ENCODE measurements around the gene GLP2R. TPM values are rescaled to one million over a fixed set of nuclear protein-coding genes. Genes with fewer than 3 reads are reported as not detected.

Gene GLP2R
- polyA plus RNA-seq, 1 donor from 2014 or later, result not detected

- Mint-ChIP-seq H3K4me3 (no peak overlapping the region), H3K27ac (no peak overlapping the region), H3K27me3 (no peaks in the 10 kb centered on the region), H3K36me3 (peaks cover 2% of the 10 kb centered on the region), H3K9me3 (peaks cover 3 to 10% (median 10%) of the 10 kb centered on the region in 3 donors), H3K4me1 (no peaks in the 10 kb centered on the region)
These were observed 34.1 kb downstream of the GLP2R start for GRCh38 chr17:9859781-9860180.

- Mint-ChIP-seq H3K9me3 (peaks cover 3 to 11% (median 10%) of the 10 kb centered on the region in 3 donors), H3K27me3 (no peaks in the 10 kb centered on the region), H3K4me1 (no peaks in the 10 kb centered on the region), H3K36me3 (peaks cover 2% of the 10 kb centered on the region), H3K4me3 (no peak overlapping the region), H3K27ac (no peak overlapping the region)
These were observed 35.1 kb downstream of the GLP2R start for GRCh38 chr17:9860851-9861250.

- no peak overlapping the region for H3K4me3 Mint-ChIP-seq
- H3K4me1 Mint-ChIP-seq, result no peaks in the 10 kb centered on the region
- no peaks in the 10 kb centered on the region for H3K27me3 Mint-ChIP-seq
- H3K27ac Mint-ChIP-seq, result no peak overlapping the region
- H3K36me3 Mint-ChIP-seq, result peaks cover 2% of the 10 kb centered on the region
- H3K9me3 Mint-ChIP-seq, result peaks cover 3 to 11% (median 10%) of the 10 kb centered on the region in 3 donors
These were observed 36.5 kb downstream of the GLP2R start for GRCh38 chr17:9862220-9862619.

GRCh38 chr17:9862949-9863348, 37.2 kb downstream of the GLP2R start:
- Mint-ChIP-seq H3K4me3 (no peak overlapping the region), H3K27me3 (no peaks in the 10 kb centered on the region), H3K27ac (no peak overlapping the region)

GRCh38 chr17:9865586-9865985, 39.9 kb downstream of the GLP2R start:
- Mint-ChIP-seq H3K36me3 (peaks cover 2% of the 10 kb centered on the region), H3K27ac (no peak overlapping the region), H3K27me3 (peaks cover 1% of the 10 kb centered on the region), H3K9me3 (peaks cover 3 to 9% (median 6%) of the 10 kb centered on the region in 3 donors), H3K4me3 (no peak overlapping the region), H3K4me1 (no peaks in the 10 kb centered on the region)

More at GRCh38 chr17:9862949-9863348, 37.2 kb downstream of the GLP2R start:
- H3K4me1 Mint-ChIP-seq, result no peaks in the 10 kb centered on the region
- peaks cover 3 to 11% (median 6%) of the 10 kb centered on the region in 3 donors for H3K9me3 Mint-ChIP-seq
- peaks cover 2% of the 10 kb centered on the region for H3K36me3 Mint-ChIP-seq

GRCh38 chr17:9868552-9868951, 42.8 kb downstream of the GLP2R start:
- peaks cover 0 to 4% (median 2%) of the 10 kb centered on the region in 3 donors for H3K9me3 Mint-ChIP-seq
- peaks cover under 1% of the 10 kb centered on the region for H3K36me3 Mint-ChIP-seq
- H3K27me3 Mint-ChIP-seq, result peaks cover 3% of the 10 kb centered on the region
- H3K27ac Mint-ChIP-seq, result no peak overlapping the region
- H3K4me3 Mint-ChIP-seq, result no peak overlapping the region
- no peaks in the 10 kb centered on the region for H3K4me1 Mint-ChIP-seq

- Mint-ChIP-seq H3K27me3 (peaks cover 3% of the 10 kb centered on the region), H3K4me1 (no peaks in the 10 kb centered on the region), H3K4me3 (no peak overlapping the region), H3K9me3 (peaks cover 0 to 3% (median 2%) of the 10 kb centered on the region in 3 donors), H3K36me3 (no peaks in the 10 kb centered on the region), H3K27ac (no peak overlapping the region)
These were observed 47.1 kb downstream of the GLP2R start for GRCh38 chr17:9872852-9873251.

- Mint-ChIP-seq H3K4me1 (no peaks in the 10 kb centered on the region), H3K9me3 (peaks cover 2 to 3% (median 2%) of the 10 kb centered on the region in 3 donors), H3K27me3 (peaks cover 2% of the 10 kb centered on the region), H3K27ac (no peak overlapping the region), H3K36me3 (no peaks in the 10 kb centered on the region), H3K4me3 (no peak overlapping the region)
These were observed 49.0 kb downstream of the GLP2R start for GRCh38 chr17:9874722-9875121.

GRCh38 chr17:9875441-9875840, 49.7 kb downstream of the GLP2R start:
- Mint-ChIP-seq H3K27me3 (peaks cover 2% of the 10 kb centered on the region), H3K9me3 (peaks cover 5 to 9% (median 5%) of the 10 kb centered on the region in 3 donors), H3K27ac (no peak overlapping the region), H3K4me3 (no peak overlapping the region), H3K36me3 (no peaks in the 10 kb centered on the region), H3K4me1 (no peaks in the 10 kb centered on the region)

GRCh38 chr17:9878356-9878755, 52.6 kb downstream of the GLP2R start:
- Mint-ChIP-seq H3K36me3 (no peaks in the 10 kb centered on the region), H3K9me3 (peaks cover 9 to 19% (median 10%) of the 10 kb centered on the region in 3 donors), H3K27ac (no peak overlapping the region), H3K4me1 (no peaks in the 10 kb centered on the region), H3K27me3 (no peaks in the 10 kb centered on the region), H3K4me3 (no peak overlapping the region)

- H3K9me3 Mint-ChIP-seq, result peaks cover 9 to 22% (median 10%) of the 10 kb centered on the region in 3 donors
- no peaks in the 10 kb centered on the region for H3K27me3 Mint-ChIP-seq
- H3K4me3 Mint-ChIP-seq, result no peak overlapping the region
- no peaks in the 10 kb centered on the region for H3K4me1 Mint-ChIP-seq
- H3K27ac Mint-ChIP-seq, result no peak overlapping the region
- no peaks in the 10 kb centered on the region for H3K36me3 Mint-ChIP-seq
These were observed 53.2 kb downstream of the GLP2R start for GRCh38 chr17:9878786-9879525.

- Mint-ChIP-seq H3K27ac (no peak overlapping the region), H3K4me1 (no peaks in the 10 kb centered on the region), H3K9me3 (peaks cover 9 to 29% (median 13%) of the 10 kb centered on the region in 3 donors), H3K27me3 (no peaks in the 10 kb centered on the region), H3K36me3 (no peaks in the 10 kb centered on the region), H3K4me3 (no peak overlapping the region)
These were observed 54.9 kb downstream of the GLP2R start for GRCh38 chr17:9880582-9880999.

GRCh38 chr17:9883451-9883850, 57.7 kb downstream of the GLP2R start:
- no peaks in the 10 kb centered on the region for H3K4me1 Mint-ChIP-seq
- H3K27ac Mint-ChIP-seq, result no peak overlapping the region
- H3K27me3 Mint-ChIP-seq, result no peaks in the 10 kb centered on the region
- H3K9me3 Mint-ChIP-seq, result peaks cover 9 to 29% (median 15%) of the 10 kb centered on the region in 3 donors
- H3K36me3 Mint-ChIP-seq, result no peaks in the 10 kb centered on the region
- no peak overlapping the region for H3K4me3 Mint-ChIP-seq

GRCh38 chr17:9886141-9886930, 60.6 kb downstream of the GLP2R start:
- Mint-ChIP-seq H3K9me3 (peaks cover 8 to 21% (median 11%) of the 10 kb centered on the region in 3 donors), H3K4me1 (no peaks in the 10 kb centered on the region), H3K4me3 (no peak overlapping the region), H3K27ac (no peak overlapping the region), H3K36me3 (peaks cover 1% of the 10 kb centered on the region), H3K27me3 (no peaks in the 10 kb centered on the region)

GRCh38 chr17:9887508-9887907, 61.8 kb downstream of the GLP2R start:
- no peak overlapping the region for H3K27ac Mint-ChIP-seq
- H3K27me3 Mint-ChIP-seq, result no peaks in the 10 kb centered on the region
- peaks cover 1% of the 10 kb centered on the region for H3K36me3 Mint-ChIP-seq
- no peak overlapping the region for H3K4me3 Mint-ChIP-seq
- H3K4me1 Mint-ChIP-seq, result no peaks in the 10 kb centered on the region
- H3K9me3 Mint-ChIP-seq, result peaks cover 6 to 15% (median 7%) of the 10 kb centered on the region in 3 donors
